GM19452 (cell line): Measurements from ENCODE around the gene SZT2.
"Not testable (repeated sequence)": the region's sequence is repeated elsewhere in the genome, so short reads cannot be mapped to it uniquely, and the experiment has no call there.

ENCODE experiments used
- ATAC-seq: cut with Tn5 transposase; IDR thresholded peaks from one replicate; pipeline ENCODE4 v1.9.1; 2021; ENCODE audit not compliant: unreplicated experiment

The SZT2 gene

DNA sequence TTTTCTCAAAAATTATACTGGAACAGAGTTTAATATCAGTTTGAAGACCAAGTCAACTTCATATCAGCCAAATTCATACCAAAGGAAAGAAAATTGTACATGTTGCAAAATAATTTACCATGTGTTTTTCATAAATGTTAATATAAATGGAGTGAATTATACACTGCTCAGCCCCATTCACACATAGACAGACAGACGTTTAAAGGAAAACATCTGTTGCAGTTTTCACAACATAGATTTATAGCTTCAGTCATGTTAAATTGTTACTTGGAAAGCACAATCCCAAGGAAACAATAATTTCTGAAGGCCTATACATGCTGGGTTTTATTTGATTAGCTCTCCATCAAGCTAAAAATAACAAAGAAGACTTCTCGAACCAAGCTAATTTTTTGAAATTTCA lies 91.8 kb downstream of the SZT2 start:
- no peak for ATAC-seq

DNA sequence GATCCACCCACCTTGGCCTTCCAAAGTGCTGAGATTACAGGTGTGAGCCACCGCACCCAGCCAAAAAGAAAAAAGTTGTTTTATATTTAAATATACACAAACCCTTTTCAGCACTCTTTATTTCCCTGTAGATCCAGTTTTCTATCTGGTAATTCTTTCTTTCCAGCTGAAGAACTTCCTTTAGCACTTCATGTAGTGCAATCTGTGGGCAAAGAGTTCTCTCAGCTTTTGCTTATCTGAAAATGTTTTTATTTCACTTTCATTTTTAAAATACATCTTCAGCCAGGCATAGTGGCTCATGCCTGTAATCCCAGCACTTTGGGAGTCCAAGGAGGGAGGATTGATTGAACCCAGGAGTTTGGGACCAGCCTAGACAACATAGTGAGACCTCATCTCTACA lies 92.5 kb downstream of the SZT2 start:
- ATAC-seq, result no peak

DNA sequence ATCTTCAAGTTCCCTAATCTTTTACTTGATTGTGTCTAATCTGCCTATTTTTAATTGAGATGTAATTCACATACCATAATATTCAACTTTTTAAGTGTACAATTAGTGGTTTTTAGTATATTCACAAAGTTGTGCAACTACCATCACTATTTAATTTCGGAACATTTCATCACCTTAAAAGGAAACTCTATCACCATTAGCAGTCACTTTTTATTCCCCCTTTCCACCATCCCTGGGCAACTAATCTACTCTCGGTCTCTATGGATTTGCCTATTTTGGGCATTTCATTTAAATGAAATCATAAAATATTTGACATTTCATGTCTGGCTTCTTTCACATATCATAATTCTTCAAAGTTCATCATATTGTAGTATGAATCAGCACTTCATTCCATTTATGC lies 94.7 kb downstream of the SZT2 start:
- no peak for ATAC-seq

DNA sequence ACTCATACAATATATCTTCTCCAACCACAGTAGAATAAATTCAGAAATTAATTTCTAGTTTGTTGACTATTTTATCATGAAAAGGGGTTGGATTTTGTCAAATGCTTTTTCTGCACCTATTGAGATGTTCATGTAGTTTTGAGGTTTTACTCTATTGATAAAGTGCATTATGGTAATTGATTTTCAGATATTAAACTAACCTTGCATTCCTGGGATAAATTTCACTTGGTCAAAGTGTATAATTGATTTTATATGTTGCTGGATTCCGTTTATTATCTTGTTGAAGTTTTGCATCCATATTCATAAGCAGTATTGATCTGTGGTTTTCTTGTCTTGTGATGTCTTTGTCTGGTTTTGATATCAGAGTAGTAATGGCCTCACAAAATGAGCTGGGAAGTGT lies 98.5 kb downstream of the SZT2 start:
- ATAC-seq, result no peak

DNA sequence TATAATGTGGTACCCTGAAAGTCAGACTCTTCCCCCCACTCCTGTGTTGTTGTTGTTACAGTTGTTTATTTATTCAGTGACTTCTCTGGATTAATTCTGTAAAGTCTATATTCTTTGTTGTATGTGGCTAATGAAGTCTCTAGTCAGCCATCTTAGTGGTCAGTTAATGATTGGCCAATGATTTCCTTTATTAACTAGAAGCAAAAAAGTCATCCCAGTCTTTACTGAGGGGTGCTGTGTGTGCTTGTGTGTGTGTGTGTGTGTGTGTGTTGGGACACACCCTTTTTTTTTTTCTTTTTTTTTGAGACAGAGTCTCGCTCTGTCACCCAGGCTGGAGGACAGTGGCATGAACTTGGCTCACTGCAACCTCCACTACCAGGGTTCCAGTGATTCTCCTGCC lies 101.4 kb downstream of the SZT2 start:
- ATAC-seq, result no peak

DNA sequence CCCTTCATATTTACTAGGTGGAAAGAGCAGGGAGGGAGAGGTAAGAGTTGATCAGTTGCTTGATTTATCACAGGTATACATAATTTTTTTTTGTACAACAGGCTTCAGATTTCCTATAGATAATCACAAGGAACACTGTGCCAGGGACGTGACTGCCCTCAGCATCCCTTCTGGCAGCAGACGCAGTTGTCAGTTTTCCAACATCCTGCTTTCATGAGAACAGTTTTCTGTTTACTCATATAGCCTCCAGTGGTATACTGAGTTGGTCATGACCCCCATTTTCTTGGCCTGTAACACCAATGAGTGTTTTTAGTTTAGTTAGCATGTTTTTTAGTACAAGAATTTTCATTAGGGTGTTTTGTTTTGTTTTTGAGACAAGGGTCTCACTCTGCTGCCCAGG lies 103.1 kb downstream of the SZT2 start:
- no peak for ATAC-seq

DNA sequence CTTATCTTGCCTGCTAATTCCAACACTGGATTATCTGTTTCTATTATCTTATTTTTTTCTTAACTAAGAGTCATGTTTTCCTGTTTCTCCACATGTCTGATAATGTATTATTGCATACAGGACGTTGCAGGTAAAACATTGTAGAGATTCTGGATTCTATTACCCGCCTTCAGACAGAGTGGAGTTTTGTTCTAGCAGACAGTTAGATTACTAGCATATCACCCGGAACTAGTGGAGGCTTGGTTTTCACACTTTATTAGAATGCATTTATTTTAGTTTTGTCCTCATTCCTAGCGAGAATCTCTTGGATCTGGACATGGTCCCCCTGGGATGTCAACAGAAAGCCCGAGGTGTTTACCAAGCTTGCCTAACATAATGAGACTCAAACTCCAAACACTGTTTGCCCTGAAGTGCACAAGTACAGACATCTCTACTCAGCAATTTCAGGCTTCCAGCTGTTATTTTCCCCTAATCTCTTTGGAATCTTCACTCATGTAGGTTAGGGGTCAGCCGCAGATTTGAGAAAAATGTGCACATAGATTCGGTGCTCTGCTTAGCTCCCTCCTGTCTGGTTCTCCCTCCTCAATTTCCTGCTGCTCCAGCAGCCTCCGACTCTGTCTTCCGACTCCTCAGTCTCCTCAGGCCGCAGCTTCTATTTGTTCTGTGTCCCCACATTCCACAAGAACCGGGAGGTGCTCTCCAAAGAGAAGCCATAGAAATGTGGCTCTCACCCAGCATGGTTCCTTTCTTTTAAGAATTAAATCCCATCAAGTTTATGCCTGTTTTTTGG lies 104.2 kb downstream of the SZT2 start:
- ATAC-seq, result no peak

DNA sequence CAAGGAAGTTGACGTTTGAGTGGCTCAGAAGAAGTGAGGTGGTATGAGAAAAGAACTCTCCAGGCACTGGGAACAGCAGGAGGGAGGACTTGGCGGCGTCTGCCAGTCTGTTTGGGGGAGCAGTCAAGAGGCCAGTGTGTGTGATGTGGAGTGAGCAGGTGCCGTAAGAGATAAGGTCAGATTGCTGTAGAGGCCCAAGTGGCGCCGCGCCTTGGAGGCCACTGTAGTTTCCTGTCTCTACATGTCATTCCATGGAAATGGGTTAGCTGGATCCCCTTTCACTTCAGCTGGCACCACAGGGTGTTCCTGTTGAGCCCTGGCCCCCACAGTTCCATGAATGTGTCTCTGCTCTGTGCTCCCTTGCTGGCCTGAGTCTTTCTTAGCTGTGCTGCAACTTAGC lies 105.5 kb downstream of the SZT2 start:
- ATAC-seq, result no peak

DNA sequence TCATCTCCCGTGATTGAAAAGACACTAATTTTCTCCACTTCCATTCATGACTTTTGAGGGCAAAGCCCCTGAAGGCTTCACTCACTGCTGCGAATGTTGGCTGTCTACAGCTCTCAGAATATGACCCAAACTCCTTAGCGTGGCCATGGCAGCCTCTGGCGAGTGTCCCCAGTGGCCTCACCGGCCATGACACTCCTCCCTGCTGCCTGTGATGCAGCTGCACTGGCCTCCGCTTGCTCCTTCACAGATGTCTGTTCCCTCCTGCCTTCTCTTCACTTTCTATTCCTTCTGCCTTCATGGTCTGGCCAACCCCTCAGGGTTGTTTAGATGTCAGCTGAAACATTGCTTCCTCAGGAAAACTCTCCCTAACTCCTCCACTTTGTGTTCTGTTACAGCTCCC lies 110.2 kb downstream of the SZT2 start:
- ATAC-seq, result no peak

DNA sequence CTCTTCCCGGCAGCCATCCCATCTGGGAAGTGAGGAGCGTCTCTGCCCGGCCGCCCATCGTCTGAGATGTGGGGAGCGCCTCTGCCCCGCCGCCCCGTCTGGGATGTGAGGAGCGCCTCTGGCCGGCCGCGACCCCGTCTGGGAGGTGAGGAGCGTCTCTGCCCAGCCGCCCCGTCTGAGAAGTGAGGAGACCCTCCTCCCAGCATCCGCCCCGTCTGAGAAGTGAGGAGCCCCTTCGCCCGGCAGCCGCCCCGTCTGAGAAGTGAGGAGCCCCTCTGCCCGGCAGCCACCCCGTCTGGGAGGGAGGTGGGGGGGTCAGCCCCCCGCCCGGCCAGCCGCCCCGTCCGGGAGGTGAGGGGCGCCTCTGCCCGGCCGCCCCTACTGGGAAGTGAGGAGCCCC lies 112.1 kb downstream of the SZT2 start:
- ATAC-seq, result not testable (repeated sequence)

DNA sequence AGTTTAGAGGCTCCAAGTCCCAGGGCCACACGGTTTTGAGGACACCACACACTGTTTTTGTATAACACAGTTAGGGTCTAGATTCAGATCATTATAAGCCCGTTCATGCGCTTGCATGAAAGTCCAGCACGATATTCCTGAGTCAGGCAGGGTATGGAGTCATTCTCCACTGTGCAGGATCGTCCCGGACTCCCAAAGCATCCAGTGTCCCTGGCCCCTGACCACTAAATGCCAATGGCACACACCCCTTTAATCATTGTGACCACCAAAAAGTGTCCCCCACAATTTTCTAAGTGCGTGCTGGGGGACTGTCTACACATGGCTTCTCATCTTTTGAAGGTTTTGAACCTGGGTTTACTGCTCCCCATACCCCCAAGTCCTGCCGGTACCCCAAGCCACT lies 113.8 kb downstream of the SZT2 start:
- no peak for ATAC-seq
